ENCODE results near the gene EIF4EBP3. TPM values are rescaled to one million over a fixed set of nuclear protein-coding genes. Genes with fewer than 3 reads are reported as not detected.

EIF4EBP3 gene
- total and polyA plus RNA-seq, 2 experiments from 2014 or later = 0.54 to 14.5 TPM

GRCh38 chr5:140509898-140510297, 37.6 kb upstream of the EIF4EBP3 start:
- no peaks in the 10 kb centered on the region for H3K27me3 ChIP-seq (replicated peaks; ENCODE audit: insufficient read depth)
- H2AFZ ChIP-seq = no peak overlapping the region
- no peaks in the 10 kb centered on the region for H3F3A ChIP-seq (ENCODE audit: insufficient read depth)
- no peaks in the 10 kb centered on the region for H4K20me1 ChIP-seq (ENCODE audit: insufficient read depth)
- in situ Hi-C loops (cut with MboI) = no loop called here
- WGBS, 2 experiments (ENCODE audit: low coverage in 1 of 2, low lambda C conversion rate in 2 of 2, missing lambda C conversion rate in 2 of 2) = 92% methylated on average over 4 of the region's 4 CpGs
- H3K9ac ChIP-seq = no peak overlapping the region
- no peaks in the 10 kb centered on the region for H3K79me2 ChIP-seq (ENCODE audit: insufficient read depth)
- H3K4me1 ChIP-seq (ENCODE audit: insufficient read depth) = no peaks in the 10 kb centered on the region
- no peak overlapping the region for H3K27ac ChIP-seq
- DNase-seq = no peak
- H3K36me3 ChIP-seq (ENCODE audit: low read depth) = peaks cover 57% of the 10 kb centered on the region
- no peak overlapping the region for H3K4me3 ChIP-seq
- no peak overlapping the region for H3K4me2 ChIP-seq (ENCODE audit: unreplicated experiment)
- no peaks in the 10 kb centered on the region for H3K9me2 ChIP-seq (ENCODE audit: insufficient read depth)
- no peak for TF ChIP-seq EZH2phosphoT487 (IDR thresholded peaks at IDR 0.05; ENCODE audit: insufficient read depth, low read depth)
- TF ChIP-seq EZH2 (IDR thresholded peaks at IDR 0.05; ENCODE audit: insufficient read depth, poor library complexity, severe bottlenecking) = no peak
- H3K9me3 ChIP-seq (ENCODE audit: low read depth) = no peaks in the 10 kb centered on the region

- peaks cover 31% of the 10 kb centered on the region for H3K36me3 ChIP-seq (ENCODE audit: low read depth)
- TF ChIP-seq EZH2phosphoT487 (IDR thresholded peaks at IDR 0.05; ENCODE audit: insufficient read depth, low read depth) (no peak), EZH2 (IDR thresholded peaks at IDR 0.05; ENCODE audit: insufficient read depth, poor library complexity, severe bottlenecking) (no peak)
- WGBS, 2 experiments (ENCODE audit: low coverage in 1 of 2, low lambda C conversion rate in 2 of 2, missing lambda C conversion rate in 2 of 2) = 92 to 97% methylated on average over 2 of the region's 2 CpGs
These were observed 34.3 kb upstream of the EIF4EBP3 start for GRCh38 chr5:140513124-140513523.

GRCh38 chr5:140524003-140524402, 23.5 kb upstream of the EIF4EBP3 start:
- H2AFZ ChIP-seq = no peak overlapping the region
- H3F3A ChIP-seq (ENCODE audit: insufficient read depth) = 0 out of 2 replicates have a peak, but pooled peaks cover 3% of the 10 kb centered on the region
- no peaks in the 10 kb centered on the region for H3K79me2 ChIP-seq (ENCODE audit: insufficient read depth)
- no peaks in the 10 kb centered on the region for H3K9me3 ChIP-seq (ENCODE audit: low read depth)
- in situ Hi-C loops (cut with MboI) = no loop called here
- DNase-seq = no peak
- H4K20me1 ChIP-seq (ENCODE audit: insufficient read depth) = no peaks in the 10 kb centered on the region
- H3K4me3 ChIP-seq = no peak overlapping the region
- peaks cover 33% of the 10 kb centered on the region for H3K36me3 ChIP-seq (ENCODE audit: low read depth)
- no peak overlapping the region for H3K9ac ChIP-seq
- no peaks in the 10 kb centered on the region for H3K27me3 ChIP-seq (replicated peaks; ENCODE audit: insufficient read depth)
- no peak for TF ChIP-seq EZH2phosphoT487 (IDR thresholded peaks at IDR 0.05; ENCODE audit: insufficient read depth, low read depth)
- TF ChIP-seq EZH2 (IDR thresholded peaks at IDR 0.05; ENCODE audit: insufficient read depth, poor library complexity, severe bottlenecking) = no peak
- 97 to 98% methylated on average over 2 of the region's 2 CpGs for WGBS, 2 experiments (ENCODE audit: low coverage in 1 of 2, low lambda C conversion rate in 2 of 2, missing lambda C conversion rate in 2 of 2)
- no peak overlapping the region for H3K27ac ChIP-seq
- no peaks in the 10 kb centered on the region for H3K4me1 ChIP-seq (ENCODE audit: insufficient read depth)
- H3K4me2 ChIP-seq (ENCODE audit: unreplicated experiment) = no peak overlapping the region
- no peaks in the 10 kb centered on the region for H3K9me2 ChIP-seq (ENCODE audit: insufficient read depth)

More at GRCh38 chr5:140513124-140513523, 34.3 kb upstream of the EIF4EBP3 start:
- Histone ChIP-seq H4K20me1 (ENCODE audit: insufficient read depth) (no peaks in the 10 kb centered on the region), H2AFZ (no peak overlapping the region), H3K79me2 (ENCODE audit: insufficient read depth) (no peaks in the 10 kb centered on the region), H3K27ac (no peak overlapping the region), H3F3A (ENCODE audit: insufficient read depth) (no peaks in the 10 kb centered on the region), H3K4me2 (ENCODE audit: unreplicated experiment) (no peak overlapping the region), H3K4me1 (ENCODE audit: insufficient read depth) (no peaks in the 10 kb centered on the region), H3K9me3 (ENCODE audit: low read depth) (no peaks in the 10 kb centered on the region), H3K9me2 (ENCODE audit: insufficient read depth) (no peaks in the 10 kb centered on the region), H3K27me3 (replicated peaks; ENCODE audit: insufficient read depth) (no peaks in the 10 kb centered on the region), H3K4me3 (no peak overlapping the region), H3K9ac (no peak overlapping the region)
- in situ Hi-C loops (cut with MboI) = no loop called here
- DNase-seq = no peak

GRCh38 chr5:140540227-140540626, 7.2 kb upstream of the EIF4EBP3 start:
- H3K9me3 ChIP-seq (ENCODE audit: low read depth) = no peaks in the 10 kb centered on the region

GRCh38 chr5:140542972-140543371, 4.5 kb upstream of the EIF4EBP3 start:
- Histone ChIP-seq H3K27ac (no peak overlapping the region), H3K4me1 (ENCODE audit: insufficient read depth) (peaks cover 8% of the 10 kb centered on the region), H3K79me2 (ENCODE audit: insufficient read depth) (no peaks in the 10 kb centered on the region), H3K9ac (no peak overlapping the region), H3K4me3 (no peak overlapping the region), H3F3A (ENCODE audit: insufficient read depth) (peaks cover 26% of the 10 kb centered on the region), H3K4me2 (ENCODE audit: unreplicated experiment) (no peak overlapping the region), H3K9me3 (ENCODE audit: low read depth) (no peaks in the 10 kb centered on the region), H2AFZ (no peak overlapping the region), H3K9me2 (ENCODE audit: insufficient read depth) (no peaks in the 10 kb centered on the region), H3K36me3 (ENCODE audit: low read depth) (peaks cover 39% of the 10 kb centered on the region), H4K20me1 (ENCODE audit: insufficient read depth) (no peaks in the 10 kb centered on the region), H3K27me3 (replicated peaks; ENCODE audit: insufficient read depth) (no peaks in the 10 kb centered on the region)
- 92 to 93% methylated on average over 5 of the region's 5 CpGs for WGBS, 2 experiments (ENCODE audit: low coverage in 1 of 2, low lambda C conversion rate in 2 of 2, missing lambda C conversion rate in 2 of 2)
- in situ Hi-C loops (cut with MboI) = no loop called here
- no peak for DNase-seq
- TF ChIP-seq EZH2 (IDR thresholded peaks at IDR 0.05; ENCODE audit: insufficient read depth, poor library complexity, severe bottlenecking) = no peak
- TF ChIP-seq EZH2phosphoT487 (IDR thresholded peaks at IDR 0.05; ENCODE audit: insufficient read depth, low read depth) = no peak

More at GRCh38 chr5:140540227-140540626, 7.2 kb upstream of the EIF4EBP3 start:
- in situ Hi-C loops (cut with MboI) = no loop called here
- no peaks in the 10 kb centered on the region for H3K27me3 ChIP-seq (replicated peaks; ENCODE audit: insufficient read depth)
- WGBS, 2 experiments (ENCODE audit: low coverage in 1 of 2, low lambda C conversion rate in 2 of 2, missing lambda C conversion rate in 2 of 2) = 97 to 100% methylated on average over 1 of the region's 1 CpG
- no peak overlapping the region for H2AFZ ChIP-seq
- H3K9ac ChIP-seq = no peak overlapping the region
- TF ChIP-seq EZH2 (IDR thresholded peaks at IDR 0.05; ENCODE audit: insufficient read depth, poor library complexity, severe bottlenecking) = no peak
- TF ChIP-seq EZH2phosphoT487 (IDR thresholded peaks at IDR 0.05; ENCODE audit: insufficient read depth, low read depth) = no peak
- no peaks in the 10 kb centered on the region for H4K20me1 ChIP-seq (ENCODE audit: insufficient read depth)
- no peaks in the 10 kb centered on the region for H3K9me2 ChIP-seq (ENCODE audit: insufficient read depth)
- H3K4me2 ChIP-seq (ENCODE audit: unreplicated experiment) = no peak overlapping the region
- H3K4me3 ChIP-seq = no peak overlapping the region
- no peak overlapping the region for H3K27ac ChIP-seq
- H3K4me1 ChIP-seq (ENCODE audit: insufficient read depth) = no peaks in the 10 kb centered on the region
- 0 out of 2 replicates have a peak, but pooled peaks cover 5% of the 10 kb centered on the region for H3F3A ChIP-seq (ENCODE audit: insufficient read depth)
- no peak for DNase-seq
- peaks cover 60% of the 10 kb centered on the region for H3K36me3 ChIP-seq (ENCODE audit: low read depth)
- peaks cover 5% of the 10 kb centered on the region; the same call in 1 of the 2 replicates for H3K79me2 ChIP-seq (ENCODE audit: insufficient read depth)

Measured in GM23248 (cell line).